ENCODE results near the gene C6orf89.

C6orf89 gene

GRCh38 chr6:36852481-36853147 lies 33.1 kb upstream of the C6orf89 start:
- TF ChIP-seq CTCF (conservative IDR thresholded peaks at IDR 0.05; ENCODE audit: control insufficient read depth, insufficient read depth, low read depth, low read length): peak; percentile 20
- DNase-seq (ENCODE audit: low read depth): peak; percentile 86
- H3K4me3 ChIP-seq (ENCODE audit: control insufficient read depth, low read depth, low read length): no peak overlapping the region

- no peak for TF ChIP-seq CTCF (conservative IDR thresholded peaks at IDR 0.05; ENCODE audit: control insufficient read depth, insufficient read depth, low read depth, low read length)
- H3K4me3 ChIP-seq (ENCODE audit: control insufficient read depth, low read depth, low read length): no peak overlapping the region
- DNase-seq (ENCODE audit: low read depth): peak; percentile 91
Observed at GRCh38 chr6:36853325-36853724, 32.4 kb upstream of the C6orf89 start.

- DNase-seq (ENCODE audit: low read depth): no peak
- no peak overlapping the region for H3K4me3 ChIP-seq (ENCODE audit: control insufficient read depth, low read depth, low read length)
- no peak for TF ChIP-seq CTCF (conservative IDR thresholded peaks at IDR 0.05; ENCODE audit: control insufficient read depth, insufficient read depth, low read depth, low read length)
Observed at GRCh38 chr6:36855750-36856149, 30.0 kb upstream of the C6orf89 start.

- no peak for DNase-seq (ENCODE audit: low read depth)
- no peak overlapping the region for H3K4me3 ChIP-seq (ENCODE audit: control insufficient read depth, low read depth, low read length)
- TF ChIP-seq CTCF (conservative IDR thresholded peaks at IDR 0.05; ENCODE audit: control insufficient read depth, insufficient read depth, low read depth, low read length): no peak
Observed at GRCh38 chr6:36856277-36856676, 29.5 kb upstream of the C6orf89 start.

- no peak for DNase-seq (ENCODE audit: low read depth)
- TF ChIP-seq CTCF (conservative IDR thresholded peaks at IDR 0.05; ENCODE audit: control insufficient read depth, insufficient read depth, low read depth, low read length): no peak
- H3K4me3 ChIP-seq (ENCODE audit: control insufficient read depth, low read depth, low read length): no peak overlapping the region
Observed at GRCh38 chr6:36857325-36857724, 28.4 kb upstream of the C6orf89 start.

GRCh38 chr6:36858407-36858981 lies 27.3 kb upstream of the C6orf89 start:
- peak; percentile 66 for DNase-seq (ENCODE audit: low read depth)
- no peak overlapping the region for H3K4me3 ChIP-seq (ENCODE audit: control insufficient read depth, low read depth, low read length)
- no peak for TF ChIP-seq CTCF (conservative IDR thresholded peaks at IDR 0.05; ENCODE audit: control insufficient read depth, insufficient read depth, low read depth, low read length)

Measured in fibroblast of mammary gland (primary cell).